WTC11 (cell line): ENCODE data around the gene CARMIL1. TPM values are rescaled to one million over a fixed set of nuclear protein-coding genes. Genes with fewer than 3 reads are reported as not detected.

ENCODE experiments used
- ATAC-seq: fragments of 200-7000 bp; cut with Tn5 transposase; 2 replicates; pipeline ENCODE4 v1.10.0; 2021; ENCODE audit warnings: mild to moderate bottlenecking, moderate library complexity
- CTCF ChIA-PET: fragments of 300-600 bp; sonication (Branson Sonifier 250); formaldehyde crosslinking; loops from one replicate; lab custom pipeline; 2021; ENCODE audit warnings: antibody characterized with exemption; lab: Charles Lee
- POLR2A ChIA-PET: fragments of 350-600 bp; sonication (Branson Sonifier 250); formaldehyde crosslinking; loops from one replicate; lab custom pipeline; 2021; ENCODE audit warnings: antibody characterized with exemption; lab: Charles Lee
- DNase-seq: peaks from one replicate; pipeline ENCODE4 v3.0.0; 2021; ENCODE audit warnings: low spot score
- H3K27ac Mint-ChIP-seq: 2 replicates; pipeline ENCODE4 v1.8.0; 2021; ENCODE audit warnings: mixed read lengths
- H3K27me3 Mint-ChIP-seq: 2 replicates; pipeline ENCODE4 v1.8.0; 2021; ENCODE audit warnings: low read depth, mild to moderate bottlenecking, moderate library complexity, mixed read lengths
- H3K36me3 Mint-ChIP-seq: 2 replicates; pipeline ENCODE4 v1.8.0; 2021; ENCODE audit warnings: mixed read lengths
- H3K4me1 Mint-ChIP-seq: 2 replicates; pipeline ENCODE4 v1.8.0; 2022; ENCODE audit warnings: mixed read lengths
- H3K4me3 Mint-ChIP-seq: 2 replicates; pipeline ENCODE4 v1.8.0; 2021; ENCODE audit warnings: mild to moderate bottlenecking, moderate library complexity, mixed read lengths
- H3K9me3 Mint-ChIP-seq: 2 replicates; pipeline ENCODE4 v1.8.0; 2021; ENCODE audit warnings: mixed read lengths
- CREB1 ChIP-seq: sonication (generic); formaldehyde crosslinking; IDR thresholded peaks from 2 replicates; pipeline ENCODE4 v1.8.0; 2023; ENCODE audit warnings: mild to moderate bottlenecking, missing genetic modification reagents
- ELF4 ChIP-seq: sonication (generic); formaldehyde crosslinking; IDR thresholded peaks from 2 replicates; pipeline ENCODE4 v1.8.1; 2022; ENCODE audit warnings: low read depth, mild to moderate bottlenecking, moderate library complexity, missing genetic modification reagents
- ETV6 ChIP-seq: sonication (generic); formaldehyde crosslinking; IDR thresholded peaks from 2 replicates; pipeline ENCODE4 v1.8.1; 2022; ENCODE audit warnings: mild to moderate bottlenecking, missing genetic modification reagents
- FOXP1 ChIP-seq: sonication (generic); formaldehyde crosslinking; IDR thresholded peaks from 2 replicates; pipeline ENCODE4 v1.8.0; 2022; ENCODE audit warnings: missing genetic modification reagents, mild to moderate bottlenecking, moderate library complexity, borderline replicate concordance
- GTF2I ChIP-seq: fragments of 250-450 bp; sonication (Bioruptor Pico); conservative IDR thresholded peaks from 2 replicates; pipeline ENCODE4 v1.4.0; 2021; ENCODE audit warnings: mild to moderate bottlenecking
- HMGA2 ChIP-seq: fragments of 250-450 bp; sonication (Bioruptor Pico); IDR thresholded peaks from 2 replicates; pipeline ENCODE4 v1.4.0; 2021; ENCODE audit warnings: mild to moderate bottlenecking, moderate library complexity
- NFYB ChIP-seq: sonication (generic); formaldehyde crosslinking; conservative IDR thresholded peaks from 2 replicates; pipeline ENCODE4 v1.8.0; 2022; ENCODE audit warnings: low read depth, missing genetic modification reagents
- NR2C2 ChIP-seq: sonication (generic); formaldehyde crosslinking; IDR thresholded peaks from 2 replicates; pipeline ENCODE4 v1.8.0; 2022; ENCODE audit warnings: mild to moderate bottlenecking, missing genetic modification reagents
- NR3C1 ChIP-seq: sonication (generic); formaldehyde crosslinking; conservative IDR thresholded peaks from 2 replicates; pipeline ENCODE4 v1.8.1; 2023; ENCODE audit warnings: low read depth, mild to moderate bottlenecking, missing genetic modification reagents
- SP1 ChIP-seq: sonication (generic); formaldehyde crosslinking; conservative IDR thresholded peaks from 2 replicates; pipeline ENCODE4 v1.8.1; 2022; ENCODE audit warnings: missing genetic modification reagents
- TEAD1 ChIP-seq: sonication (generic); formaldehyde crosslinking; IDR thresholded peaks from 2 replicates; pipeline ENCODE4 v1.8.0; 2022; ENCODE audit warnings: mild to moderate bottlenecking, missing genetic modification reagents
- ZNF121 ChIP-seq: sonication (generic); formaldehyde crosslinking; IDR thresholded peaks from 2 replicates; pipeline ENCODE4 v1.8.0; 2023; ENCODE audit warnings: missing genetic modification reagents
- ZNF317 ChIP-seq: sonication (generic); formaldehyde crosslinking; IDR thresholded peaks from 2 replicates; pipeline ENCODE4 v1.8.1; 2023; ENCODE audit warnings: low read depth, mild to moderate bottlenecking, moderate library complexity, missing genetic modification reagents, borderline replicate concordance
- total RNA-seq: library from RNA; stranded (reverse); gene quantifications from 3 replicates; pipeline ENCODE4 v1.2.3, GENCODE V29; 2021
- TF ChIP-seq, protein P1 (sequence below): sonication (generic); formaldehyde crosslinking; IDR thresholded peaks from 2 replicates; pipeline ENCODE4 v1.8.1; 2022; ENCODE audit warnings: missing genetic modification reagents, borderline replicate concordance
- TF ChIP-seq, protein P2 (sequence below): sonication (generic); formaldehyde crosslinking; IDR thresholded peaks from 2 replicates; pipeline ENCODE4 v1.8.1; 2023; ENCODE audit warnings: mild to moderate bottlenecking, missing genetic modification reagents, borderline replicate concordance
- TF ChIP-seq, protein P3 (sequence below): sonication (generic); formaldehyde crosslinking; IDR thresholded peaks from 2 replicates; pipeline ENCODE4 v1.8.0; 2023; ENCODE audit warnings: missing genetic modification reagents
- TF ChIP-seq, protein P4 (sequence below): sonication (generic); formaldehyde crosslinking; IDR thresholded peaks from 2 replicates; pipeline ENCODE4 v1.8.0; 2023; ENCODE audit warnings: mild to moderate bottlenecking, missing genetic modification reagents
- TF ChIP-seq, protein P5 (sequence below): sonication (generic); formaldehyde crosslinking; conservative IDR thresholded peaks from 2 replicates; pipeline ENCODE4 v1.8.1; 2022; ENCODE audit warnings: mild to moderate bottlenecking, missing genetic modification reagents
- TF ChIP-seq, protein P6 (sequence below): sonication (generic); formaldehyde crosslinking; IDR thresholded peaks from 2 replicates; pipeline ENCODE4 v1.8.1; 2023; ENCODE audit warnings: mild to moderate bottlenecking, missing genetic modification reagents, moderate library complexity
- TF ChIP-seq, protein P7 (sequence below): sonication (generic); formaldehyde crosslinking; IDR thresholded peaks from 2 replicates; pipeline ENCODE4 v1.8.0; 2022; ENCODE audit warnings: mild to moderate bottlenecking, missing genetic modification reagents
- TF ChIP-seq, protein P8 (sequence below): sonication (generic); formaldehyde crosslinking; IDR thresholded peaks from 2 replicates; pipeline ENCODE4 v1.8.1; 2022; ENCODE audit warnings: low read depth, mild to moderate bottlenecking, moderate library complexity, missing genetic modification reagents, borderline replicate concordance
- TF ChIP-seq, protein P9 (sequence below): sonication (generic); formaldehyde crosslinking; IDR thresholded peaks from 2 replicates; pipeline ENCODE4 v1.8.0; 2022; ENCODE audit warnings: mild to moderate bottlenecking, missing genetic modification reagents

CARMIL1 gene
- total RNA-seq, 1 experiment from 2014 or later, result 36.2 TPM

DNA sequence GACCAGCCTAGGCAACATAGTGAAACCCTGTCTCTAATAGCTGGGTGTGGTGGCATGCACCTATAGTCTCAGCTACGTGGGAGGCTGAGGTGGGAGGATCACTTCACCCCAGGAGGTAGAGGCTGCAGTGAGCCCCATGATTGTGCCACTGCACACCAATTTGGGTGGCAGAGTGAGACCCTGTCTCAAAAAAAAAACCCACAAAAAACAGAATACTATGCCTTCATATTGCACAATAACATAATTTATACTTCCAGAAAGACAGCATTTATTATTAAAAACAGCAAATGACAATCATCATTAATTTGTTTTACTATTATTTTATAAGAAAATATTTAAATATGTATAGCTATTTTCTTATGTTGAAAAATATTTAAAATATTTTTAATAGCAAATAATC, 30.0 kb upstream of the CARMIL1 start:
- no peak overlapping the region for H3K27ac Mint-ChIP-seq

DNA sequence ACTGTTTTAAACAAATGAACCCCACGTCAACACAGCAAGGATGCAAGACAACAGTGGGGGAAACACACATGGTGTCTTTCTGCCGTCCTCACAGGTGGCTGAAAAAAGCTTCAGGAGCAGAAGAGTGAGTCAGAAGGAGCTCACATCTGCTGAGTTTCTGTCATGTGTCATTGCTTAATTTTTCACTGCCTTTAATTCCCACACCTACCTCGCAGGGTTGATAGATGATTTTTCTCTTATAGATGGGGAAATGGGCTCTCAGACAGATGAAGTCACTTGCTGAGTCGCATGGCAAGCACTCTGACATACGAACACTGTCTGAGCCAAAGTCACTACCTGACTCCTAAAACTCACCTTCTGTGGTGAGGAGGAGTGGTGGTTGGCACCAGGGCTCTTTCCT, 28.3 kb upstream of the CARMIL1 start:
- POLR2A ChIA-PET, result interaction anchor here (0.6 kb wide), 1 partner anchor 17 kb away, joined by 7 read pairs; no protein-coding TSS in a partner anchor
- no peak for ATAC-seq
- H3K4me3 Mint-ChIP-seq, result no peak overlapping the region
- TF ChIP-seq CREB1, result no peak
- TF ChIP-seq ETV6, result no peak
- no peak for TF ChIP-seq ZNF317
- no peak for TF ChIP-seq TEAD1 (CRISPR knock-in tag)
- TF ChIP-seq, protein P1, sequence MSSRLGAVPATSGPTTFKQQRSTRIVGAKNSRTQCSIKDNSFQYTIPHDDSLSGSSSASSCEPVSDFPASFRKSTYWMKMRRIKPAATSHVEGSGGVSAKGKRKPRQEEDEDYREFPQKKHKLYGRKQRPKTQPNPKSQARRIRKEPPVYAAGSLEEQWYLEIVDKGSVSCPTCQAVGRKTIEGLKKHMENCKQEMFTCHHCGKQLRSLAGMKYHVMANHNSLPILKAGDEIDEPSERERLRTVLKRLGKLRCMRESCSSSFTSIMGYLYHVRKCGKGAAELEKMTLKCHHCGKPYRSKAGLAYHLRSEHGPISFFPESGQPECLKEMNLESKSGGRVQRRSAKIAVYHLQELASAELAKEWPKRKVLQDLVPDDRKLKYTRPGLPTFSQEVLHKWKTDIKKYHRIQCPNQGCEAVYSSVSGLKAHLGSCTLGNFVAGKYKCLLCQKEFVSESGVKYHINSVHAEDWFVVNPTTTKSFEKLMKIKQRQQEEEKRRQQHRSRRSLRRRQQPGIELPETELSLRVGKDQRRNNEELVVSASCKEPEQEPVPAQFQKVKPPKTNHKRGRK (CRISPR knock-in tag), result no peak
- TF ChIP-seq, protein P2, sequence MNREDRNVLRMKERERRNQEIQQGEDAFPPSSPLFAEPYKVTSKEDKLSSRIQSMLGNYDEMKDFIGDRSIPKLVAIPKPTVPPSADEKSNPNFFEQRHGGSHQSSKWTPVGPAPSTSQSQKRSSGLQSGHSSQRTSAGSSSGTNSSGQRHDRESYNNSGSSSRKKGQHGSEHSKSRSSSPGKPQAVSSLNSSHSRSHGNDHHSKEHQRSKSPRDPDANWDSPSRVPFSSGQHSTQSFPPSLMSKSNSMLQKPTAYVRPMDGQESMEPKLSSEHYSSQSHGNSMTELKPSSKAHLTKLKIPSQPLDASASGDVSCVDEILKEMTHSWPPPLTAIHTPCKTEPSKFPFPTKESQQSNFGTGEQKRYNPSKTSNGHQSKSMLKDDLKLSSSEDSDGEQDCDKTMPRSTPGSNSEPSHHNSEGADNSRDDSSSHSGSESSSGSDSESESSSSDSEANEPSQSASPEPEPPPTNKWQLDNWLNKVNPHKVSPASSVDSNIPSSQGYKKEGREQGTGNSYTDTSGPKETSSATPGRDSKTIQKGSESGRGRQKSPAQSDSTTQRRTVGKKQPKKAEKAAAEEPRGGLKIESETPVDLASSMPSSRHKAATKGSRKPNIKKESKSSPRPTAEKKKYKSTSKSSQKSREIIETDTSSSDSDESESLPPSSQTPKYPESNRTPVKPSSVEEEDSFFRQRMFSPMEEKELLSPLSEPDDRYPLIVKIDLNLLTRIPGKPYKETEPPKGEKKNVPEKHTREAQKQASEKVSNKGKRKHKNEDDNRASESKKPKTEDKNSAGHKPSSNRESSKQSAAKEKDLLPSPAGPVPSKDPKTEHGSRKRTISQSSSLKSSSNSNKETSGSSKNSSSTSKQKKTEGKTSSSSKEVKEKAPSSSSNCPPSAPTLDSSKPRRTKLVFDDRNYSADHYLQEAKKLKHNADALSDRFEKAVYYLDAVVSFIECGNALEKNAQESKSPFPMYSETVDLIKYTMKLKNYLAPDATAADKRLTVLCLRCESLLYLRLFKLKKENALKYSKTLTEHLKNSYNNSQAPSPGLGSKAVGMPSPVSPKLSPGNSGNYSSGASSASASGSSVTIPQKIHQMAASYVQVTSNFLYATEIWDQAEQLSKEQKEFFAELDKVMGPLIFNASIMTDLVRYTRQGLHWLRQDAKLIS, result no peak
- TF ChIP-seq, protein P3, sequence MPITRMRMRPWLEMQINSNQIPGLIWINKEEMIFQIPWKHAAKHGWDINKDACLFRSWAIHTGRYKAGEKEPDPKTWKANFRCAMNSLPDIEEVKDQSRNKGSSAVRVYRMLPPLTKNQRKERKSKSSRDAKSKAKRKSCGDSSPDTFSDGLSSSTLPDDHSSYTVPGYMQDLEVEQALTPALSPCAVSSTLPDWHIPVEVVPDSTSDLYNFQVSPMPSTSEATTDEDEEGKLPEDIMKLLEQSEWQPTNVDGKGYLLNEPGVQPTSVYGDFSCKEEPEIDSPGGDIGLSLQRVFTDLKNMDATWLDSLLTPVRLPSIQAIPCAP (CRISPR knock-in tag), result no peak
- no peak for TF ChIP-seq HMGA2 (CRISPR knock-in tag)
- TF ChIP-seq, protein P4, sequence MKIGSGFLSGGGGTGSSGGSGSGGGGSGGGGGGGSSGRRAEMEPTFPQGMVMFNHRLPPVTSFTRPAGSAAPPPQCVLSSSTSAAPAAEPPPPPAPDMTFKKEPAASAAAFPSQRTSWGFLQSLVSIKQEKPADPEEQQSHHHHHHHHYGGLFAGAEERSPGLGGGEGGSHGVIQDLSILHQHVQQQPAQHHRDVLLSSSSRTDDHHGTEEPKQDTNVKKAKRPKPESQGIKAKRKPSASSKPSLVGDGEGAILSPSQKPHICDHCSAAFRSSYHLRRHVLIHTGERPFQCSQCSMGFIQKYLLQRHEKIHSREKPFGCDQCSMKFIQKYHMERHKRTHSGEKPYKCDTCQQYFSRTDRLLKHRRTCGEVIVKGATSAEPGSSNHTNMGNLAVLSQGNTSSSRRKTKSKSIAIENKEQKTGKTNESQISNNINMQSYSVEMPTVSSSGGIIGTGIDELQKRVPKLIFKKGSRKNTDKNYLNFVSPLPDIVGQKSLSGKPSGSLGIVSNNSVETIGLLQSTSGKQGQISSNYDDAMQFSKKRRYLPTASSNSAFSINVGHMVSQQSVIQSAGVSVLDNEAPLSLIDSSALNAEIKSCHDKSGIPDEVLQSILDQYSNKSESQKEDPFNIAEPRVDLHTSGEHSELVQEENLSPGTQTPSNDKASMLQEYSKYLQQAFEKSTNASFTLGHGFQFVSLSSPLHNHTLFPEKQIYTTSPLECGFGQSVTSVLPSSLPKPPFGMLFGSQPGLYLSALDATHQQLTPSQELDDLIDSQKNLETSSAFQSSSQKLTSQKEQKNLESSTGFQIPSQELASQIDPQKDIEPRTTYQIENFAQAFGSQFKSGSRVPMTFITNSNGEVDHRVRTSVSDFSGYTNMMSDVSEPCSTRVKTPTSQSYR (CRISPR knock-in tag), result no peak
- TF ChIP-seq, protein P5, sequence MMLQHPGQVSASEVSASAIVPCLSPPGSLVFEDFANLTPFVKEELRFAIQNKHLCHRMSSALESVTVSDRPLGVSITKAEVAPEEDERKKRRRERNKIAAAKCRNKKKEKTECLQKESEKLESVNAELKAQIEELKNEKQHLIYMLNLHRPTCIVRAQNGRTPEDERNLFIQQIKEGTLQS (CRISPR knock-in tag), result no peak
- TF ChIP-seq ELF4 (CRISPR knock-in tag), result no peak
- TF ChIP-seq, protein P6, sequence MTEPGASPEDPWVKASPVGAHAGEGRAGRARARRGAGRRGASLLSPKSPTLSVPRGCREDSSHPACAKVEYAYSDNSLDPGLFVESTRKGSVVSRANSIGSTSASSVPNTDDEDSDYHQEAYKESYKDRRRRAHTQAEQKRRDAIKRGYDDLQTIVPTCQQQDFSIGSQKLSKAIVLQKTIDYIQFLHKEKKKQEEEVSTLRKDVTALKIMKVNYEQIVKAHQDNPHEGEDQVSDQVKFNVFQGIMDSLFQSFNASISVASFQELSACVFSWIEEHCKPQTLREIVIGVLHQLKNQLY (CRISPR knock-in tag), result no peak
- TF ChIP-seq NFYB (CRISPR knock-in tag), result no peak

More for the DNA sequence above, 30.0 kb upstream of the CARMIL1 start:
- TF ChIP-seq, protein P7, sequence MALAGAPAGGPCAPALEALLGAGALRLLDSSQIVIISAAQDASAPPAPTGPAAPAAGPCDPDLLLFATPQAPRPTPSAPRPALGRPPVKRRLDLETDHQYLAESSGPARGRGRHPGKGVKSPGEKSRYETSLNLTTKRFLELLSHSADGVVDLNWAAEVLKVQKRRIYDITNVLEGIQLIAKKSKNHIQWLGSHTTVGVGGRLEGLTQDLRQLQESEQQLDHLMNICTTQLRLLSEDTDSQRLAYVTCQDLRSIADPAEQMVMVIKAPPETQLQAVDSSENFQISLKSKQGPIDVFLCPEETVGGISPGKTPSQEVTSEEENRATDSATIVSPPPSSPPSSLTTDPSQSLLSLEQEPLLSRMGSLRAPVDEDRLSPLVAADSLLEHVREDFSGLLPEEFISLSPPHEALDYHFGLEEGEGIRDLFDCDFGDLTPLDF (CRISPR knock-in tag), result no peak
- TF ChIP-seq, protein P8, sequence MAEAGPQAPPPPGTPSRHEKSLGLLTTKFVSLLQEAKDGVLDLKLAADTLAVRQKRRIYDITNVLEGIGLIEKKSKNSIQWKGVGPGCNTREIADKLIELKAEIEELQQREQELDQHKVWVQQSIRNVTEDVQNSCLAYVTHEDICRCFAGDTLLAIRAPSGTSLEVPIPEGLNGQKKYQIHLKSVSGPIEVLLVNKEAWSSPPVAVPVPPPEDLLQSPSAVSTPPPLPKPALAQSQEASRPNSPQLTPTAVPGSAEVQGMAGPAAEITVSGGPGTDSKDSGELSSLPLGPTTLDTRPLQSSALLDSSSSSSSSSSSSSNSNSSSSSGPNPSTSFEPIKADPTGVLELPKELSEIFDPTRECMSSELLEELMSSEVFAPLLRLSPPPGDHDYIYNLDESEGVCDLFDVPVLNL, result no peak
- TF ChIP-seq, protein P6 (CRISPR knock-in tag), result no peak
- TF ChIP-seq SP1 (CRISPR knock-in tag) (no peak), HMGA2 (CRISPR knock-in tag) (no peak), GTF2I (CRISPR knock-in tag) (no peak), NR2C2 (CRISPR knock-in tag) (no peak), ZNF121 (CRISPR knock-in tag) (no peak), NR3C1 (CRISPR knock-in tag) (no peak), FOXP1 (CRISPR knock-in tag) (no peak)
- TF ChIP-seq, protein P9, sequence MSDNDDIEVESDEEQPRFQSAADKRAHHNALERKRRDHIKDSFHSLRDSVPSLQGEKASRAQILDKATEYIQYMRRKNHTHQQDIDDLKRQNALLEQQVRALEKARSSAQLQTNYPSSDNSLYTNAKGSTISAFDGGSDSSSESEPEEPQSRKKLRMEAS (CRISPR knock-in tag), result no peak
- TF ChIP-seq, all 79 proteins: peak for 0
- H3K9me3 Mint-ChIP-seq, result no peaks in the 10 kb centered on the region
- no peaks in the 10 kb centered on the region for H3K36me3 Mint-ChIP-seq
- ChIA-PET POLR2A (no interaction called here), CTCF (interaction anchor here (2.9 kb wide), 1 partner anchor 26 kb away, joined by 12 read pairs; no protein-coding TSS in a partner anchor)
- peaks cover 12% of the 10 kb centered on the region for H3K4me1 Mint-ChIP-seq
- DNase-seq (no peak), ATAC-seq (no peak)
- no peaks in the 10 kb centered on the region for H3K27me3 Mint-ChIP-seq
- no peak overlapping the region for H3K4me3 Mint-ChIP-seq

More for the DNA sequence above, 28.3 kb upstream of the CARMIL1 start:
- CTCF ChIA-PET, result interaction anchor here (0.7 to 2.9 kb wide), 4 partner anchors 15 to 52 kb away, joined by 3 to 12 read pairs (median 4); no protein-coding TSS in a partner anchor
- Mint-ChIP-seq H3K9me3 (no peaks in the 10 kb centered on the region), H3K27me3 (no peaks in the 10 kb centered on the region), H3K36me3 (no peaks in the 10 kb centered on the region), H3K4me1 (no peaks in the 10 kb centered on the region), H3K27ac (no peak overlapping the region)
- no peak for DNase-seq
